CD4-positive, alpha-beta T cell treated with Interleukin-21 for 1 hour (primary cell): ENCODE measurements around the gene SLC16A13.

ENCODE experiments used
- DNase-seq: peaks from one replicate; pipeline ENCODE4 v3.0.0-alpha.2; 2020

The SLC16A13 gene

GRCh38 chr17:7014261-7014994, 21.4 kb upstream of the SLC16A13 start:
- peak; percentile 99 for DNase-seq

GRCh38 chr17:7014995-7015958, 20.5 kb upstream of the SLC16A13 start:
- peak; percentile 93 for DNase-seq

GRCh38 chr17:7016418-7016817, 19.4 kb upstream of the SLC16A13 start:
- no peak for DNase-seq

DNA sequence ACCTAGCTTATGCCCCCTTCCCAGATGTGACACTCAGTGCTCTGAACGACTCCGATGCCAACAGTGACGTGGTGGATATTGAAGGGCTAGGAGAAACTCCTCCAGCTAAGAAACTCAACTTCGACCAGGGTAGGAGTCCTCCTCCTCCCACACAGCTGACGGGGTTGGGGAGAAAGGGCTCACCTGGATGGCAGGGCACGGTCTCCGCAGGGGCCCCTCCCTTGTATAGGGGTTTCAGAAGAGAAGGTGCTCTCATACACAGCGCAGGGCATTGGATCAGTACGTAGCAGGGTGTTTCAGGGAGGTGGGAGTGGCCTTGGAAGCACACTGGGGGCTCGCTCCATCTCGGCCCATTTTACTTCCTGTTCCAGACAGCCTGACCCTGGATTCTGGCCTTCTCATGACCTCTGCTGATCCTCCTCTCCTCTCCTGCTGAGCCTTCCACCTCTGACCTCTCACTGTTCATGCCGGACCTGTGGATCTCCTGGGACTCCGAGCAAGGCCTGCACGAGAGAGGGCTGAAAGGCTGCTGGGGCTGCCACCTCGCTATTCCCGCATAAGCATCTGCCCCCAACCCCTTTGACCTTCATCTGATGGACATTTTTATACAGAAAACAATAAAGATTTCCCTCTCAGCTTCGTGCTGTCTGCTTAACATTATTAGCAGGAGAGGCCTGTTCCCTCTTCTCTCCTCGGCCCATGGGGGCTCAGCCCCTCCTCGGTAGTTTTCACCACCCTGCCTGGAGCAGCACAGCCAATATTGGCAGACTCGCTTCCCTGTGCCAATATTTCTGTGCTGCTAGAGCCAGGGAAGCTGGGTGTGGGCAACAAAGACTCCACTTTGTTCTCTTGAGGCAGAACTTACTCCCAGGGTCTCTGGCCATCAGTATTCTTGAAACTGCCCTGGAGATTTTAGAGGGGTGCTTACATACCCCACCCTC, 18.7 kb upstream of the SLC16A13 start:
- no peak for DNase-seq

DNA sequence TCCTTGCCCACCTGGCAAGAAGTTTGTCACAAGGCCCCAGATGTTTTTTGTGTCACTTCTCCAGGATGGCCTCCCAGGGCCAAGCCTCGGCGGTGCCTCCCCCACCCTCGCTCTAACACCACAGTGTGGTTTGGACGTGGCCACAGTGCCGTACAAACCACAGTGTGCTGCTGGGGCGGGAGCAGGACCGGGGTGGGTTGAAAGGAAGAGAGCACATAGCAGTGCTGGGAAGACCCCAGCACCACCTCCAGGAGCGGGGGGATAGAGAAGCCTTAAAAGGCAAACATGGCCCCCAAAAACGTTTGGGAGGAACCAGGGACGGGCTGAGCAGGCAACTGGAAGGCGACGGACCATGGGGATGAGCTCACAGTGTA, 18.0 kb upstream of the SLC16A13 start:
- DNase-seq: peak; percentile 40

- no peak for DNase-seq
These were observed 17.4 kb upstream of the SLC16A13 start for GRCh38 chr17:7018331-7018964.

DNA sequence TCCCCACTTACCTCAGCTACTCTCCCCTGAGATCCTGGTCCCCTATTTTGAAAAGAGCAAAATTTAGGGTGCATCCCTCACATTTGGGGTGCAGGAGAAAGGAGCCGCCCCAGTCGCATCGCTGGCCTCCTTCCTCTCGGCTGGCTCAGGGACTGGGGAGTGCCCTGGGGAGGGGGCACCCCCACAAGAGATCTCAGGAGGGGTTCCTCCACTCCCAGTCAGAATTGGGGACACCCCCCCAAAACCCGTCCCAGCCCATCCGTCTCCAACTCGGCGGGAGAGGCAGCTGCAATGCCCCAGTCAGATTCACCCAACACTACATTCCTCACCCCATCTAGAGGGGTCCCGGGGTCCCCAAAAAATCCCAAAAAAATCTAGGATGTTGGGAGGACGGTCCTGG, 16.4 kb upstream of the SLC16A13 start:
- no peak for DNase-seq

GRCh38 chr17:7019839-7020519, 15.8 kb upstream of the SLC16A13 start:
- DNase-seq: no peak

GRCh38 chr17:7020894-7021664, 14.7 kb upstream of the SLC16A13 start:
- no peak for DNase-seq

GRCh38 chr17:7021993-7022778, 13.6 kb upstream of the SLC16A13 start:
- DNase-seq: peak; percentile 83

GRCh38 chr17:7022781-7023571, 12.8 kb upstream of the SLC16A13 start, which contains the start of gene BCL6B:
Gene BCL6B, plus strand, starts transcription at chr17:7023050. Its CDS starts 622 bp downstream, at chr17:7023672.
- no peak for DNase-seq

DNA sequence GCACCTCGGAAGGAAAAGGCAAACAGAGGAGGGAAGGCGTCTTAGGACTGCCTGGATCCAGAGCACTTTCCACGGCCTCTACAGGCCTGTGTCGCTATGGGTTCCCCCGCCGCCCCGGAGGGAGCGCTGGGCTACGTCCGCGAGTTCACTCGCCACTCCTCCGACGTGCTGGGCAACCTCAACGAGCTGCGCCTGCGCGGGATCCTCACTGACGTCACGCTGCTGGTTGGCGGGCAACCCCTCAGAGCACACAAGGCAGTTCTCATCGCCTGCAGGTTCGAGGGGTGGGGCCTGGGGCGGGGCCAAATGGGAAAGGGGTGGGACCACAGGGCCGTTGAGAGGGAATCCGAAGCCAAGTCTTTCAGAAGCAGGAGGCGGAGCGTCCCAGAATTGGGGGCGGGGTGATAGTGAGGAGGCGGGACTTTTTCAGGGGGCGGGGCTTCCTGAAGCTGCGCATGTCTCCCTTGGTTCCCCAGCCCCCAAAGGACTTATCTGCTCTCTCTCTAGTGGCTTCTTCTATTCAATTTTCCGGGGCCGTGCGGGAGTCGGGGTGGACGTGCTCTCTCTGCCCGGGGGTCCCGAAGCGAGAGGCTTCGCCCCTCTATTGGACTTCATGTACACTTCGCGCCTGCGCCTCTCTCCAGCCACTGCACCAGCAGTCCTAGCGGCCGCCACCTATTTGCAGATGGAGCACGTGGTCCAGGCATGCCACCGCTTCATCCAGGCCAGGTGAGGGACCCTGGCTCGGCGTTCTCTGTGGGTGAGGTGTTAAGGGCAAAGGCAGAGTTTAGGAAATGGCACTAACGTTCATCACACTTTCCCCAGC, 12.0 kb upstream of the SLC16A13 start:
- DNase-seq: peak; percentile 98

DNA sequence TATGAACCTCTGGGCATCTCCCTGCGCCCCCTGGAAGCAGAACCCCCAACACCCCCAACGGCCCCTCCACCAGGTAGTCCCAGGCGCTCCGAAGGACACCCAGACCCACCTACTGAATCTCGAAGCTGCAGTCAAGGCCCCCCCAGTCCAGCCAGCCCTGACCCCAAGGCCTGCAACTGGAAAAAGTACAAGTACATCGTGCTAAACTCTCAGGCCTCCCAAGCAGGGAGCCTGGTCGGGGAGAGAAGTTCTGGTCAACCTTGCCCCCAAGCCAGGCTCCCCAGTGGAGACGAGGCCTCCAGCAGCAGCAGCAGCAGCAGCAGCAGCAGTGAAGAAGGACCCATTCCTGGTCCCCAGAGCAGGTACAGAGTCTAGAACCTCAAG, 11.4 kb upstream of the SLC16A13 start:
- DNase-seq: no peak

- DNase-seq: no peak
These were observed 10.6 kb upstream of the SLC16A13 start for GRCh38 chr17:7025245-7025644.

DNA sequence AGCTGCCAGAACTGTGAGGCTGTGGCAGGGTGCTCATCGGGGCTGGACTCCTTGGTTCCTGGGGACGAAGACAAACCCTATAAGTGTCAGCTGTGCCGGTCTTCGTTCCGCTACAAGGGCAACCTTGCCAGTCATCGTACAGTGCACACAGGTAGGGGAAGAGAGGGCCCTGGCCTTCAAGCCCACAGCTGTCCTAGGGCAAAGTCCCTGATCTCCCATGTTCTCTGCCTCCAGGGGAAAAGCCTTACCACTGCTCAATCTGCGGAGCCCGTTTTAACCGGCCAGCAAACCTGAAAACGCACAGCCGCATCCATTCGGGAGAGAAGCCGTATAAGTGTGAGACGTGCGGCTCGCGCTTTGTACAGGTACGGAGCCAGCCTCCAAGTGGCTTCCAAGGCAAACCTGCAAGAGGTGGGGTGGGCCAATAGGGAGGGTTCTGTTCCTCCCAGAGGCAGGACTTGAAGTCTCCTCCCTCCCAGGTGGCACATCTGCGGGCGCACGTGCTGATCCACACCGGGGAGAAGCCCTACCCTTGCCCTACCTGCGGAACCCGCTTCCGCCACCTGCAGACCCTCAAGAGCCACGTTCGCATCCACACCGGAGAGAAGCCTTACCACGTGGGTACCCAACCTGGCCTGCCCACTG, 9.2 kb upstream of the SLC16A13 start:
- no peak for DNase-seq

- no peak for DNase-seq
These were observed 8.5 kb upstream of the SLC16A13 start for GRCh38 chr17:7027335-7027734.

GRCh38 chr17:7029096-7029495, 6.7 kb upstream of the SLC16A13 start:
- DNase-seq: no peak

GRCh38 chr17:7029659-7030058, 6.2 kb upstream of the SLC16A13 start:
- peak; percentile 60 for DNase-seq
